ENCODE data around the gene NRG2. TPM values are rescaled to one million over a fixed set of nuclear protein-coding genes. Genes with fewer than 3 reads are reported as not detected.

NRG2 gene
- total RNA-seq, 2 experiments from 2014 or later: 0.11 TPM; not detected in 1

- ChIA-PET POLR2A (no interaction called here), CTCF (interaction anchor here (3.0 kb wide), 1 partner anchor 19 kb away, joined by 17 read pairs; no protein-coding TSS in a partner anchor)
- intact Hi-C loops (cut with micrococcal nuclease): no loop called here
- no peak for DNase-seq
- H3K9me3 Mint-ChIP-seq: no peaks in the 10 kb centered on the region
- peaks cover 20% of the 10 kb centered on the region for H3K27me3 Mint-ChIP-seq
- H3K27ac Mint-ChIP-seq: no peak overlapping the region
- TF ChIP-seq, protein P1, sequence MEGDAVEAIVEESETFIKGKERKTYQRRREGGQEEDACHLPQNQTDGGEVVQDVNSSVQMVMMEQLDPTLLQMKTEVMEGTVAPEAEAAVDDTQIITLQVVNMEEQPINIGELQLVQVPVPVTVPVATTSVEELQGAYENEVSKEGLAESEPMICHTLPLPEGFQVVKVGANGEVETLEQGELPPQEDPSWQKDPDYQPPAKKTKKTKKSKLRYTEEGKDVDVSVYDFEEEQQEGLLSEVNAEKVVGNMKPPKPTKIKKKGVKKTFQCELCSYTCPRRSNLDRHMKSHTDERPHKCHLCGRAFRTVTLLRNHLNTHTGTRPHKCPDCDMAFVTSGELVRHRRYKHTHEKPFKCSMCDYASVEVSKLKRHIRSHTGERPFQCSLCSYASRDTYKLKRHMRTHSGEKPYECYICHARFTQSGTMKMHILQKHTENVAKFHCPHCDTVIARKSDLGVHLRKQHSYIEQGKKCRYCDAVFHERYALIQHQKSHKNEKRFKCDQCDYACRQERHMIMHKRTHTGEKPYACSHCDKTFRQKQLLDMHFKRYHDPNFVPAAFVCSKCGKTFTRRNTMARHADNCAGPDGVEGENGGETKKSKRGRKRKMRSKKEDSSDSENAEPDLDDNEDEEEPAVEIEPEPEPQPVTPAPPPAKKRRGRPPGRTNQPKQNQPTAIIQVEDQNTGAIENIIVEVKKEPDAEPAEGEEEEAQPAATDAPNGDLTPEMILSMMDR (IDR thresholded peaks at IDR 0.05): no peak
- no peak overlapping the region for H3K4me3 Mint-ChIP-seq
- no peaks in the 10 kb centered on the region for H3K4me1 Mint-ChIP-seq (ENCODE audit: low read depth)
- H3K36me3 Mint-ChIP-seq (ENCODE audit: low read depth): no peaks in the 10 kb centered on the region
- no peak for ATAC-seq
Measured at GRCh38 chr5:139806111-139806510, 237.0 kb downstream of the NRG2 start.

GRCh38 chr5:139805545-139805944 is 237.6 kb downstream of the NRG2 start:
- ChIA-PET POLR2A (interaction anchor here (1.4 kb wide), 1 partner anchor 95 kb away, joined by 4 read pairs; no protein-coding TSS in a partner anchor), CTCF (interaction anchor here (3.0 kb wide), 1 partner anchor 18 kb away, joined by 17 read pairs; no protein-coding TSS in a partner anchor)
- Mint-ChIP-seq H3K27ac (no peak overlapping the region), H3K4me3 (no peak overlapping the region), H3K9me3 (no peaks in the 10 kb centered on the region), H3K36me3 (ENCODE audit: low read depth) (no peaks in the 10 kb centered on the region), H3K4me1 (ENCODE audit: low read depth) (no peaks in the 10 kb centered on the region), H3K27me3 (peaks cover 20% of the 10 kb centered on the region)
- no peak for DNase-seq
- intact Hi-C loops (cut with micrococcal nuclease): no loop called here
- no peak for ATAC-seq
- TF ChIP-seq, protein P1 (IDR thresholded peaks at IDR 0.05): no peak

- no peak overlapping the region for H3K27ac Mint-ChIP-seq
- intact Hi-C loops (cut with micrococcal nuclease): no loop called here
- no peaks in the 10 kb centered on the region for H3K36me3 Mint-ChIP-seq (ENCODE audit: low read depth)
- ATAC-seq (no peak), DNase-seq (no peak)
- no peaks in the 10 kb centered on the region for H3K9me3 Mint-ChIP-seq
- H3K4me1 Mint-ChIP-seq (ENCODE audit: low read depth): no peaks in the 10 kb centered on the region
- CTCF ChIA-PET: no interaction called here
- POLR2A ChIA-PET: interaction anchor here (1.4 kb wide), 1 partner anchor 94 kb away, joined by 4 read pairs; no protein-coding TSS in a partner anchor
- peaks cover 20% of the 10 kb centered on the region for H3K27me3 Mint-ChIP-seq
- TF ChIP-seq, protein P1 (IDR thresholded peaks at IDR 0.05): no peak
- H3K4me3 Mint-ChIP-seq: no peak overlapping the region
Measured at GRCh38 chr5:139804800-139805397, 238.2 kb downstream of the NRG2 start.

DNA sequence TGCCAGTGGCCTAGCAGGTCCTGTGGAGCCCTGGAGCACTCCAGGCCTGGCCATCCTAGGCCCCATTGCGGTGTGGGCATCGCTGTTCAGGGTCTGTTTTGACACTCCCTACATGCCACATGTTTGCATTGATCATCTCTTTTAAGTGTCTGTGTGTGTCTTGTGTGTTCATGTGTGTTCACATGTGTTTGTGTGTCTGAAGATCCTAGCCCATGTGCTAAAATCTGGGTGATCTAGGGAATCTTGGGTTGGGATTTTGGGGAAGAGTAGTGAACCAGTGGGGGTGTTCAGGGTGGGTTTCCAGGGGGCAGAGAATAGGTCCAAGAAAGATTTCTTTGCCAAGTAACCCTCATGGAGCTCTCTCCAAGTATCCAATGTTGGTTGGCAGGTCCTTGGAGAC is 239.1 kb downstream of the NRG2 start:
- no peak overlapping the region for H3K27ac Mint-ChIP-seq
- H3K4me3 Mint-ChIP-seq: no peak overlapping the region
- H3K27me3 Mint-ChIP-seq: peaks cover 24% of the 10 kb centered on the region
- H3K9me3 Mint-ChIP-seq: no peaks in the 10 kb centered on the region
- CTCF ChIA-PET: interaction anchor here (0.8 kb wide), 1 partner anchor 17 kb away, joined by 3 read pairs; no protein-coding TSS in a partner anchor
- H3K36me3 Mint-ChIP-seq (ENCODE audit: low read depth): no peaks in the 10 kb centered on the region
- TF ChIP-seq, protein P1 (IDR thresholded peaks at IDR 0.05): no peak
- intact Hi-C loops (cut with micrococcal nuclease): no loop called here
- POLR2A ChIA-PET: interaction anchor here (1.4 kb wide), 1 partner anchor 93 kb away, joined by 4 read pairs; no protein-coding TSS in a partner anchor
- no peaks in the 10 kb centered on the region for H3K4me1 Mint-ChIP-seq (ENCODE audit: low read depth)
- DNase-seq (no peak), ATAC-seq (no peak)

GRCh38 chr5:139799359-139799758 is 243.7 kb downstream of the NRG2 start:
- TF ChIP-seq, protein P1 (IDR thresholded peaks at IDR 0.05): no peak
- Mint-ChIP-seq H3K36me3 (ENCODE audit: low read depth) (no peaks in the 10 kb centered on the region), H3K27ac (no peak overlapping the region), H3K4me3 (no peak overlapping the region), H3K9me3 (no peaks in the 10 kb centered on the region), H3K27me3 (peaks cover 47% of the 10 kb centered on the region), H3K4me1 (ENCODE audit: low read depth) (no peaks in the 10 kb centered on the region)
- intact Hi-C loops (cut with micrococcal nuclease): no loop called here
- DNase-seq (no peak), ATAC-seq (no peak)
- CTCF ChIA-PET: interaction anchor here (0.9 to 4.4 kb wide), 7 partner anchors 9 to 169 kb away, joined by 3 to 32 read pairs (median 3); no protein-coding TSS in a partner anchor
- POLR2A ChIA-PET: no interaction called here

Measured in activated CD8-positive, alpha-beta T cell treated with anti-CD3 and anti-CD28 coated beads for 36 hours (primary cell).